ENCODE measurements around the gene SVIL. TPM values are rescaled to one million over a fixed set of nuclear protein-coding genes. Genes with fewer than 3 reads are reported as not detected.
"Not testable (repeated sequence)": the region's sequence is repeated elsewhere in the genome, so short reads cannot be mapped to it uniquely, and the experiment has no call there.

The SVIL gene
- polyA plus RNA-seq, 3 donors from 2014 or later: 0.16 to 16.3 (median 2.6) TPM

- Mint-ChIP-seq H3K27ac (peak overlapping the region in 1 of 6 donors; percentile 6), H3K36me3 (peaks cover 39 to 69% (median 50%) of the 10 kb centered on the region in 3 donors)
- not testable (repeated sequence) for DNase-seq; H3K4me3 Mint-ChIP-seq; H3K27me3 Mint-ChIP-seq (ENCODE audit: low read depth in 3 of 3); H3K9me3 Mint-ChIP-seq; H3K4me1 Mint-ChIP-seq
Measured at GRCh38 chr10:29488471-29488870, 146.3 kb downstream of the SVIL start.

GRCh38 chr10:29487884-29488266 lies 146.9 kb downstream of the SVIL start:
- not testable (repeated sequence) for H3K27ac Mint-ChIP-seq; H3K9me3 Mint-ChIP-seq; H3K4me1 Mint-ChIP-seq; DNase-seq; H3K27me3 Mint-ChIP-seq (ENCODE audit: low read depth in 3 of 3); H3K4me3 Mint-ChIP-seq
- H3K36me3 Mint-ChIP-seq: peaks cover 39 to 64% (median 44%) of the 10 kb centered on the region in 3 donors

- not testable (repeated sequence) for H3K4me3 Mint-ChIP-seq
- peak overlapping the region in 1 of 6 donors; percentile 31 for H3K27ac Mint-ChIP-seq
Measured at GRCh38 chr10:29487032-29487883, 147.5 kb downstream of the SVIL start.

GRCh38 chr10:29486433-29486832 lies 148.3 kb downstream of the SVIL start:
- H3K9me3 Mint-ChIP-seq: no peaks in the 10 kb centered on the region
- peaks cover 14 to 16% of the 10 kb centered on the region in 2 donors for H3K4me1 Mint-ChIP-seq
- no peak for DNase-seq
- peaks cover 33 to 51% (median 33%) of the 10 kb centered on the region in 3 donors for H3K36me3 Mint-ChIP-seq
- peak overlapping the region in 1 of 6 donors; percentile 29 for H3K27ac Mint-ChIP-seq
- no peak overlapping the region for H3K4me3 Mint-ChIP-seq
- H3K27me3 Mint-ChIP-seq (ENCODE audit: low read depth in 3 of 3): peaks cover 0 to 4% (median 0%) of the 10 kb centered on the region in 3 donors

More at GRCh38 chr10:29487032-29487883, 147.5 kb downstream of the SVIL start:
- peaks cover 34 to 57% (median 38%) of the 10 kb centered on the region in 3 donors for H3K36me3 Mint-ChIP-seq
- H3K27me3 Mint-ChIP-seq (ENCODE audit: low read depth in 3 of 3); DNase-seq; H3K9me3 Mint-ChIP-seq: not testable (repeated sequence)
- peaks cover 12 to 16% of the 10 kb centered on the region in 2 donors for H3K4me1 Mint-ChIP-seq

GRCh38 chr10:29484677-29485076 lies 150.1 kb downstream of the SVIL start:
- peaks cover 30 to 41% (median 33%) of the 10 kb centered on the region in 3 donors for H3K36me3 Mint-ChIP-seq
- H3K4me3 Mint-ChIP-seq: not testable (repeated sequence)

GRCh38 chr10:29482591-29483431 lies 152.0 kb downstream of the SVIL start:
- Mint-ChIP-seq H3K36me3 (peaks cover 22 to 36% (median 26%) of the 10 kb centered on the region in 3 donors), H3K9me3 (no peaks in the 10 kb centered on the region), H3K27ac (peak overlapping the region; percentile 40 to 86 (median 78)), H3K27me3 (ENCODE audit: low read depth in 3 of 3) (peaks cover 0 to 4% (median 3%) of the 10 kb centered on the region in 3 donors), H3K4me1 (peaks cover 25 to 34% of the 10 kb centered on the region in 2 donors), H3K4me3 (peak overlapping the region; percentile 40 to 75 (median 61))
- peak; percentile 27 to 44 (median 41) for DNase-seq

More at GRCh38 chr10:29484677-29485076, 150.1 kb downstream of the SVIL start:
- not testable (repeated sequence) for H3K27ac Mint-ChIP-seq; DNase-seq; H3K27me3 Mint-ChIP-seq (ENCODE audit: low read depth in 3 of 3); H3K9me3 Mint-ChIP-seq
- H3K4me1 Mint-ChIP-seq: peaks cover 17 to 24% of the 10 kb centered on the region in 2 donors

GRCh38 chr10:29481906-29482440 lies 152.8 kb downstream of the SVIL start:
- H3K4me3 Mint-ChIP-seq: peak overlapping the region in 1 of 5 donors; percentile 75
- peak overlapping the region in 2 of 6 donors; percentile 66 to 86 for H3K27ac Mint-ChIP-seq
- peaks cover 0 to 4% (median 4%) of the 10 kb centered on the region in 3 donors for H3K27me3 Mint-ChIP-seq (ENCODE audit: low read depth in 3 of 3)
- H3K36me3 Mint-ChIP-seq: peaks cover 26 to 35% (median 27%) of the 10 kb centered on the region in 3 donors
- no peak for DNase-seq
- no peaks in the 10 kb centered on the region for H3K9me3 Mint-ChIP-seq
- H3K4me1 Mint-ChIP-seq: peaks cover 22 to 34% of the 10 kb centered on the region in 2 donors

GRCh38 chr10:29479981-29480954 lies 154.5 kb downstream of the SVIL start:
- Mint-ChIP-seq H3K27ac (peak overlapping the region in 2 of 6 donors; percentile 55 to 61), H3K4me1 (peaks cover 20 to 34% of the 10 kb centered on the region in 2 donors), H3K4me3 (no peak overlapping the region), H3K9me3 (no peaks in the 10 kb centered on the region), H3K36me3 (peaks cover 15 to 22% (median 15%) of the 10 kb centered on the region in 3 donors), H3K27me3 (ENCODE audit: low read depth in 3 of 3) (peaks cover 0 to 6% (median 4%) of the 10 kb centered on the region in 3 donors)
- DNase-seq: no peak

- peaks cover 0 to 6% (median under 1%) of the 10 kb centered on the region in 3 donors for H3K27me3 Mint-ChIP-seq (ENCODE audit: low read depth in 3 of 3)
- H3K27ac Mint-ChIP-seq: peak overlapping the region in 3 of 6 donors; percentile 10 to 50 (median 40)
- peaks cover 9 to 16% (median 9%) of the 10 kb centered on the region in 3 donors for H3K36me3 Mint-ChIP-seq
- DNase-seq: peak; percentile 22 to 33 (median 24)
- no peak overlapping the region for H3K4me3 Mint-ChIP-seq
- H3K9me3 Mint-ChIP-seq: no peaks in the 10 kb centered on the region
- H3K4me1 Mint-ChIP-seq: peaks cover 20 to 34% of the 10 kb centered on the region in 2 donors
Measured at GRCh38 chr10:29479081-29479925, 155.5 kb downstream of the SVIL start.

- Mint-ChIP-seq H3K4me3 (no peak overlapping the region), H3K4me1 (no peaks in the 10 kb centered on the region), H3K36me3 (peaks cover 5 to 29% (median 18%) of the 10 kb centered on the region in 3 donors), H3K9me3 (no peaks in the 10 kb centered on the region), H3K27ac (no peak overlapping the region), H3K27me3 (ENCODE audit: low read depth in 3 of 3) (peaks cover 0 to 2% (median 0%) of the 10 kb centered on the region in 3 donors)
- DNase-seq: no peak
Measured at GRCh38 chr10:29473406-29474100, 161.2 kb downstream of the SVIL start.

- no peak overlapping the region for H3K27ac Mint-ChIP-seq
- DNase-seq: no peak
- peaks cover 5 to 32% (median 22%) of the 10 kb centered on the region in 3 donors for H3K36me3 Mint-ChIP-seq
- no peaks in the 10 kb centered on the region for H3K4me1 Mint-ChIP-seq
- H3K4me3 Mint-ChIP-seq: no peak overlapping the region
- H3K27me3 Mint-ChIP-seq (ENCODE audit: low read depth in 3 of 3): peaks cover 0 to 2% (median 0%) of the 10 kb centered on the region in 3 donors
- H3K9me3 Mint-ChIP-seq: no peaks in the 10 kb centered on the region
Measured at GRCh38 chr10:29473087-29473356, 161.7 kb downstream of the SVIL start.

Data from immature natural killer cell (primary cell).